GM12874 (cell line): ENCODE measurements around the gene TBCE.

Experiments used
- CTCF ChIP-seq: IDR thresholded peaks from 2 replicates; pipeline ENCODE4 v1.5.1; 2011; ENCODE audit warnings: low read depth, mild to moderate bottlenecking, control low read depth, low read length, moderate library complexity; ENCODE audit not compliant: insufficient read depth

Gene TBCE

GRCh38 chr1:235424092-235424491, 56.9 kb downstream of the TBCE start:
- no peak for TF ChIP-seq CTCF

- no peak for TF ChIP-seq CTCF
These were observed 58.1 kb downstream of the TBCE start for GRCh38 chr1:235425357-235425756.

GRCh38 chr1:235426143-235426542, 58.9 kb downstream of the TBCE start:
- TF ChIP-seq CTCF, result no peak

- no peak for TF ChIP-seq CTCF
These were observed 59.5 kb downstream of the TBCE start for GRCh38 chr1:235426680-235427079.

GRCh38 chr1:235427447-235427846, 60.2 kb downstream of the TBCE start:
- no peak for TF ChIP-seq CTCF

- TF ChIP-seq CTCF, result no peak
These were observed 61.9 kb downstream of the TBCE start for GRCh38 chr1:235429143-235429542.

GRCh38 chr1:235430991-235431390, 63.8 kb downstream of the TBCE start:
- TF ChIP-seq CTCF, result no peak

GRCh38 chr1:235434001-235434400, 66.8 kb downstream of the TBCE start:
- no peak for TF ChIP-seq CTCF
